ENCODE measurements around the gene ADRA2C. TPM values are rescaled to one million over a fixed set of nuclear protein-coding genes. Genes with fewer than 3 reads are reported as not detected.

ADRA2C gene
- total RNA-seq, 1 donor from 2014 or later = 3.2 TPM

DNA sequence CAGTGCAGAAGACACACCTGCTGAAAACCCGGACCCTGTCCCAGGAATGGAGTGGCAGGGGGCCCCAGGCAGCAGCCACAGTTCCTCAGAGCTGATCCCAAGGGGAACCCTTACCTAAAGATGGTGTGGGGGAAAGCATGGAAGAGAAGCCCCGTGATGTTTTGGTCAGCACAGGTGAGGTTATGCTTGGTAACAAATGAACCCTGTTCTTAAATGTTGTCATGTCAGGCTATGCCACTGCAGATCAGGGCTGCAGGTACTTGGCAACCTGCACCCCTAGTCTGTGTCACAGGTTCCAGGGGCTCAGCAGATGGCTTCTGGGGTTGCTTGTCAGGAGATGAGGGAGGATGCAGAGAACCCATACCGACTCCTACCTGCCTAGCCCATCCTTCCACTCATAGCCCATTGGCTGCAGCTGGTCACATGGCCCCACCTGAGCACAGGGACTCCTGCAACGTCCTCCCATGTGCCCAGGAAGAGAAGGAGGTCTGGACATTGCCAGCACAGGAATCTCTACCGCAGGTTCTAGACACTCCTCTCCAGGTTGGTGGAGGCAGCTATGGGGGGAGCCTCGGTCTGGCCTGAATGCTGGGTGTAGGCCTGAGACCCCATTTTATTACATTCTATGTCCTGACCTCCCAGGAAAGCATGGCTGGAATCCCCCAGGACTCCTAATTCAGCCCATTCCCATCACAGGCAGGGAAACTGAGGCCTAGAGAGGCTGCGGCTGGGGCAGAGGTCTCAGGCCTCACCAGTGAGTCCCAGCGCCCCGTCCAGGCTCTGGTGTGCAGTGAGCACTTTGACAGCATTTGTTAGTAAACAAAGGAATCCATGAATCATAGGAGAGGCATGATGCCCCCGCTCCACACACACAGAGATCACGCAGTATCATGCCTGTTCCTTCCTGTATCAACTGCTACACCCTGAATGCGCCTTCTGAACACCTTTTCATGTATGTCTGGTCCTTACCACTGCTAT lies 51.1 kb downstream of the ADRA2C start:
- Mint-ChIP-seq H3K4me1 (ENCODE audit: unreplicated experiment) (no peaks in the 10 kb centered on the region), H3K27me3 (ENCODE audit: unreplicated experiment) (peaks cover 18% of the 10 kb centered on the region), H3K27ac (ENCODE audit: unreplicated experiment) (no peak overlapping the region), H3K9me3 (ENCODE audit: unreplicated experiment) (no peaks in the 10 kb centered on the region), H3K4me3 (ENCODE audit: unreplicated experiment) (no peak overlapping the region), H3K36me3 (ENCODE audit: low read depth, unreplicated experiment) (no peaks in the 10 kb centered on the region)
- no peak for DNase-seq (ENCODE audit: low spot score)
- TF ChIP-seq, protein P1, sequence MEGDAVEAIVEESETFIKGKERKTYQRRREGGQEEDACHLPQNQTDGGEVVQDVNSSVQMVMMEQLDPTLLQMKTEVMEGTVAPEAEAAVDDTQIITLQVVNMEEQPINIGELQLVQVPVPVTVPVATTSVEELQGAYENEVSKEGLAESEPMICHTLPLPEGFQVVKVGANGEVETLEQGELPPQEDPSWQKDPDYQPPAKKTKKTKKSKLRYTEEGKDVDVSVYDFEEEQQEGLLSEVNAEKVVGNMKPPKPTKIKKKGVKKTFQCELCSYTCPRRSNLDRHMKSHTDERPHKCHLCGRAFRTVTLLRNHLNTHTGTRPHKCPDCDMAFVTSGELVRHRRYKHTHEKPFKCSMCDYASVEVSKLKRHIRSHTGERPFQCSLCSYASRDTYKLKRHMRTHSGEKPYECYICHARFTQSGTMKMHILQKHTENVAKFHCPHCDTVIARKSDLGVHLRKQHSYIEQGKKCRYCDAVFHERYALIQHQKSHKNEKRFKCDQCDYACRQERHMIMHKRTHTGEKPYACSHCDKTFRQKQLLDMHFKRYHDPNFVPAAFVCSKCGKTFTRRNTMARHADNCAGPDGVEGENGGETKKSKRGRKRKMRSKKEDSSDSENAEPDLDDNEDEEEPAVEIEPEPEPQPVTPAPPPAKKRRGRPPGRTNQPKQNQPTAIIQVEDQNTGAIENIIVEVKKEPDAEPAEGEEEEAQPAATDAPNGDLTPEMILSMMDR (IDR thresholded peaks at IDR 0.05; ENCODE audit: unreplicated experiment) = no peak

Other genes starting within 250 kb of the ADRA2C start
- gene LRPAP1, start 234.0 kb upstream of the ADRA2C start, total RNA-seq (ENCODE audit: unreplicated experiment) = 92.2 TPM

All from endothelial cell (in vitro differentiated cells).